OCI-M2 (cell line): Measurements from ENCODE around the gene SEC61A2.
A peak's percentile ranks its signal among the peaks of the same experiment; 100 is the strongest.
"Not testable (repeated sequence)": the region's sequence is repeated elsewhere in the genome, so short reads cannot be mapped to it uniquely, and the experiment has no call there.

Experiments used
- DNase-seq: peaks from one replicate; lab custom pipeline; 2025; ENCODE audit not compliant: unreplicated experiment; lab: John Stamatoyannopoulos, UW

SEC61A2 gene

GRCh38 chr10:12129222-12130111, at the start of gene SEC61A2:
TSS of gene SEC61A2 (plus strand) at chr10:12129677. CDS start at chr10:12129788, 111 bp downstream.
- peak; percentile 30 for DNase-seq

GRCh38 chr10:12081470-12081869, 48.0 kb upstream of the SEC61A2 start:
- DNase-seq, result no peak

GRCh38 chr10:12081879-12082557, 47.5 kb upstream of the SEC61A2 start:
- no peak for DNase-seq

- DNase-seq, result no peak
These were observed 40.6 kb upstream of the SEC61A2 start for GRCh38 chr10:12088919-12089318.

DNA sequence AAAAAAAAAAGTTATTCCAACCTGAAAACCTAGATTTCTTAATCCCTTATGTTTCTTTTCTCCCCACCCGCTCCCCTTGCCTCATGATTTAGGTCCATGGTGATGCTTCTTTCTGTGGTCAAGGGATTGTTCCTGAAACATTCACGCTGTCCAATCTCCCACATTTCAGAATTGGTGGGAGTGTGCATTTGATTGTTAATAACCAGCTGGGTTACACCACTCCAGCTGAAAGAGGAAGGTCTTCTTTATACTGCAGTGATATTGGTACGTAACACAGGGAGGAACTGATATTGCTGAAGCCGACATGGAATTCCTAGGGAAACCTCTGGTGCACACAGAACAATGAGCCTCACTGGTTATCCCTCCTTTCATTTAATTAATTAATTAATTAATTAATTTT, 38.1 kb upstream of the SEC61A2 start:
- DNase-seq, result no peak

DNA sequence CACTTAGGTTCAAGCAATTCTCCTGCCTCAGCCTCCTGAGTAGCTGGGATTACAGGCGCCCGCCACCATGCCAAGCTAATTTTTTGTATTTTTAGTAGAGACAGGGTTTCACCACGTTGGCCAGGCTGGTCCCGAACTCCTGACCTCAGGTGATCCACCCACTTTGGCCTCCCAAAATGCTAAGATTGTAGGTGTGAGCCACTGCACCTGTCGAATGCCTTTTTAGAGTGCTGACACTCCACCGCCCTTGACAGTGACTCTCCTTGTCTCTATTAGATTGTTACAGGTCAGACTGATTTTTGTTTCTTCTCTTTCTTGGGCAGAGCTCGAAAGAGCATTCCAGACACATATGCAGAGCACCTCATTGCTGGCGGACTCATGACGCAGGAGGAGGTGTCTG, 32.1 kb upstream of the SEC61A2 start:
- DNase-seq, result not testable (repeated sequence)

- DNase-seq, result no peak
These were observed 31.7 kb upstream of the SEC61A2 start for GRCh38 chr10:12097791-12098190.

GRCh38 chr10:12098966-12099365, 30.5 kb upstream of the SEC61A2 start:
- DNase-seq, result no peak

DNA sequence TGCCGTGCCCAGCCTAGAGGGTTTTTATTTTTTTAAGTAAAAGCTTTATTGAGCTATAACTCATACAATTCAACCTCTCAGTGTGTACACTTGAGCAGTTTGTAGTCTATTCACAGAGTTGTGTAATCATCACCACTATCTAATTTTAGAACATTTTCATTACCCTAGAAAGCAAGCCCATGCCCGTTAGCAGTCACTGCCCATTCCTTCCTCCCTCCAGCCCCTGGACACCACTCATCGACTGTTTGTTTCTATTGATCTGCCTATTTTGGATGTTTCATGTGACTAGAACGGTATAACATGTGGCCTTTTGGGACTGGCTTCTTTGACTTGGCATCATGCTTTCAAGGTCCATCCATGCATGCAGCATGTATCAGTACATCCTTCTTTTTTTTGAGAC, 25.7 kb upstream of the SEC61A2 start:
- DNase-seq, result no peak

GRCh38 chr10:12107781-12108180, 21.7 kb upstream of the SEC61A2 start:
- no peak for DNase-seq

GRCh38 chr10:12109286-12109685, 20.2 kb upstream of the SEC61A2 start:
- no peak for DNase-seq

GRCh38 chr10:12111528-12111927, 17.9 kb upstream of the SEC61A2 start:
- DNase-seq, result no peak

GRCh38 chr10:12113627-12114026, 15.8 kb upstream of the SEC61A2 start:
- no peak for DNase-seq

DNA sequence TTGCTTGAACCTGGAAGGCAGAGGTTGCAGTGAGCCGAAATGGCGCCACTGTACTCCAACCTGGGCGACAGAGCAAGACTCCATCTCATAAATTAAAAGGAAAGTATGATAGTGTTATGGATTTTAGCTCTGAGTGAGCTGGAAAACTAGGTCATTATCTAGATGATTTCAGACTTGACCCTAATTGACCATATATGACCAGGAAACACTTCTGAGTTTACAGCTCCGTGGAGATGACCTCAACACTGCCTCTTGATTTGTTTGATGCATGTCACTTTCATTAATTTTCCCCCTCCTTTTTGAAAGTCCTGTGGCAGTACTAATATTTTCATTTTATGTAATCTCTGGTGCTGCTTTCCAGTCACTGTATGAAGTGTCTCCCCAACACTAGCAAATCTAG, 7.8 kb upstream of the SEC61A2 start:
- DNase-seq, result no peak

GRCh38 chr10:12130237-12130872, 878 bp downstream of the SEC61A2 start:
- no peak for DNase-seq

DNA sequence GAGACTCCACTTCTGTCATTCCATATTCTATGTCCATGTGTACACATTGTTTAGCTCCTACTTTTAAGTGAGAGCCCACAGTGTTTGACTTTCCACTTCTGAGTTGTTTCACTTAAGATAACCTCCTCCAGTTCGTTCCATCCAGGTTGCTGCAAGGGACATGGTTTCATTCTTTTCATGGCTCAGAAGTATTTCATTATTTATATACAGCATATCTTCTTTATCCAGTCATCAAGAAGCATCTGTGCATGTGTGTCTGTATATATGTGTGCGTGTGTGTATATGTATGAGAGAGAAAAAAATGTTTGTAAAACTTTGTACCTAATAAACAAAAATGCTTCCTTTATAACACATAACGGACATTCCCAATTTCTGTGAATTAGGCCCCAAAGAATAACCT, 6.2 kb downstream of the SEC61A2 start:
- no peak for DNase-seq

DNA sequence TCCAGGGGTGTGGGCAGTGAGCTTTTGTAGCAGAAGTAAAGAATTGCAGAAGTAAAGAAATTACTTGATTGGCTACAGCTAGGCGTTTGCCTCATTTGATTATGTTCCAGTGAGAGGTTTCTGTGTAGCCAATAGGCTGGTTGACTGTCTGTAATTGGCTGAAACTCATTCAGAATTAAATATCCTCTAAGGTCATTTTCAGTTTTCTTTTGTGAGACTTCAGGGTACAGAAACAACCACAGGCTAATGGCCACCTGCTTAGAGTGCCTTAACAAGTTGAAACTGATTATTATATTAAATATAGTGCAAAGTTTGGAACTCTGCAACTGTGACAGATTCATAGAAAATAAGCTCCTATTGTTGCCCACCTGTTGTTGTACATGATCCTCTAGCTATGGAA, 10.6 kb downstream of the SEC61A2 start:
- no peak for DNase-seq

GRCh38 chr10:12144538-12144937, 15.1 kb downstream of the SEC61A2 start:
- no peak for DNase-seq

GRCh38 chr10:12150163-12150562, 20.7 kb downstream of the SEC61A2 start:
- DNase-seq, result no peak

DNA sequence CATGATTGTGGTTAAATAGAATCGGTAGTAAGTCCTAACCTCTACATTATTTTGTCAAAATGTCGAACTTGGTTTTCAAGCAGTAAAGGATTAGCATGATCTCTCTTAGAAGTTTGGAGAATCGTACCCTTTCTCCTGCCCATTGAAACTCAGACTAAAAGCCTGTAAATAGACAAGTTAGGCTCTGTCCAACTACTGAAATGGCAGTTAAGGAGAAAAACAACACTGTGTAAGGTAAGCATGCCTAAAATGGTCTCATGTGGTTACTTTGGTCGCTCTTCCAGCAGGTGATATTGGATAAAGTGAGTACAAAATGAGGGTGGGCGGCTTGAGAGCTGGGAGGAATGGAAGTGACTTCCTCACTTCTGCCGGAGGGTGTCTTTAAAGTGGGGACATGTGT, 25.0 kb downstream of the SEC61A2 start:
- no peak for DNase-seq

DNA sequence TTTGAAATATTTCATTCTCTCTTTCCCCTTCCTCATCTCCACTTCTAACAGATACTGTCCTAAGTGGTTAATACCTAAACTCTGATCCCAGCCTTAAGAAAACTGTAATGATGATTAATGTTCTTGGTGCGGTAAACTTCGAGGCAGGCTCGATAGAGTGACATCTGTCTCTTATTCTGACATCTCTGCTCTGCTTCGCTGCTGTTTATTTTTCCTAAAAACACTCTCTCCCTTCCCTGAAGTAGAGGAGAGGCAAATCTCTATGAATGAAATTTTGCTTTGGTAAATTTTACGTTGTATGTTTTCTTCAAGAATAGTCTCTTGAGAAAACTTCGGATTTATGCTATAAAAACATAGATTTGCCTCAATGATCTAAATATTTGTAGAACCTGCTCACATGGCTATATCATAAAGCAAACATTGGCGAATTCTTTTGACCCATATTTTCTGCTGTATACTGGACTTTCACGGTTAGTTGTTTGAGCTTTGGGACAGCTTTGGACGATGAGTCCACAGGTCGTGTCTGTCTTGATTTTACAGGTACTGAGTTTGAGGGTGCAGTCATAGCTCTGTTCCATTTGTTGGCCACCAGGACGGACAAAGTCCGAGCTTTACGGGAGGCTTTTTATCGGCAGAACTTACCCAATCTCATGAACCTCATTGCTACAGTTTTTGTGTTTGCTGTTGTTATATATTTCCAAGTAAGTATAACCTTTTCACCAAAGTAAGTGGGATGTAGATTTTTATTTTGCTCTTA, 27.1 kb downstream of the SEC61A2 start:
- no peak for DNase-seq
